ENCODE results near the gene SPSB3. TPM values are rescaled to one million over a fixed set of nuclear protein-coding genes. Genes with fewer than 3 reads are reported as not detected.

SPSB3 gene
- total and polyA plus RNA-seq, 2 of the 13 experiments (the other 11 are each of a cell fraction or from before 2014, with no cell fraction given): 13.2 to 21.9 TPM

GRCh38 chr16:1782408-1783264 lies at the start of gene SPSB3, which contains the start of gene NUBP2 (continued):
- TF ChIP-seq ZBTB40 (IDR thresholded peaks at IDR 0.05) (peak; percentile 79), ZBTB40 (CRISPR knock-in tag; IDR thresholded peaks at IDR 0.05) (no peak), THAP9 (CRISPR knock-in tag; IDR thresholded peaks at IDR 0.05; ENCODE audit: borderline replicate concordance) (peak; percentile 32; the same call in 1 of the 2 replicates), ELK4 (CRISPR knock-in tag; IDR thresholded peaks at IDR 0.05; ENCODE audit: borderline replicate concordance) (no peak), RFXAP (CRISPR knock-in tag; IDR thresholded peaks at IDR 0.05; ENCODE audit: borderline replicate concordance) (0 out of 2 replicates have a peak, but pooled peaks have one; percentile 26), KAT8 (CRISPR knock-in tag; IDR thresholded peaks at IDR 0.05) (peak; percentile 95), HIVEP1 (CRISPR knock-in tag; IDR thresholded peaks at IDR 0.05) (no peak; the same call in 1 of the 2 replicates), ZFY (CRISPR knock-in tag; IDR thresholded peaks at IDR 0.05) (peak; percentile 81), HCFC1 (IDR thresholded peaks at IDR 0.05; ENCODE audit: low read depth, low read length) (peak; percentile 69), GPN1 (CRISPR knock-in tag; IDR thresholded peaks at IDR 0.05; ENCODE audit: borderline replicate concordance) (no peak), SKIL (CRISPR knock-in tag; IDR thresholded peaks at IDR 0.05; ENCODE audit: borderline replicate concordance) (0 out of 2 replicates have a peak, but pooled peaks have one; percentile 63), ZNF224 (CRISPR knock-in tag; IDR thresholded peaks at IDR 0.05) (no peak), KDM2A (CRISPR knock-in tag; IDR thresholded peaks at IDR 0.05; ENCODE audit: borderline replicate concordance, low read depth) (peak; percentile 94)

Measured in HepG2 (cell line).